K562 (cell line): ENCODE data around the gene HOGA1. TPM values are rescaled to one million over a fixed set of nuclear protein-coding genes. Genes with fewer than 3 reads are reported as not detected.

Source experiments
- CAMTA2 ChIP-seq: fragments of 250-450 bp; sonication (Bioruptor Pico); conservative IDR thresholded peaks from 2 replicates; pipeline ENCODE4 v1.5.1; 2022
- CHCHD3 ChIP-seq: fragments of 250-450 bp; sonication (Bioruptor Pico); IDR thresholded peaks from 2 replicates; pipeline ENCODE4 v2.1.2; 2022; ENCODE audit warnings: mild to moderate bottlenecking
- ERF ChIP-seq: fragments of 450-650 bp; formaldehyde crosslinking; IDR thresholded peaks from 2 replicates; pipeline ENCODE4 v1.4.0; 2020; ENCODE audit warnings: mild to moderate bottlenecking, mixed read lengths
- NONO ChIP-seq, 2 experiments: fragments of 200-400 bp in 1 of 2; fragments of 450-650 bp in 1 of 2; formaldehyde crosslinking in 1 of 2; IDR thresholded peaks; 2 replicates each; pipeline ENCODE4 v1.6.1; 2017; ENCODE audit warnings: low read depth in 2 of 2, mild to moderate bottlenecking in 2 of 2, moderate library complexity in 2 of 2, low read length in 1 of 2
- PHF21A ChIP-seq: fragments of 450-650 bp; IDR thresholded peaks from 2 replicates; pipeline ENCODE4 v1.6.1; 2017; ENCODE audit warnings: low read depth, borderline replicate concordance
- PPARD ChIP-seq: fragments of 250-450 bp; sonication (Bioruptor Pico); IDR thresholded peaks from 2 replicates; pipeline ENCODE4 v1.8.0; 2022; ENCODE audit warnings: inconsistent platforms, mild to moderate bottlenecking, moderate library complexity
- PTRF ChIP-seq: fragments of 450-650 bp; IDR thresholded peaks from 2 replicates; pipeline ENCODE4 v1.6.1; 2016; ENCODE audit warnings: mild to moderate bottlenecking, missing genetic modification characterization, missing compliant biosample characterization
- SIN3B ChIP-seq: fragments of 450-650 bp; IDR thresholded peaks from 2 replicates; pipeline ENCODE4 v1.6.1; 2017; ENCODE audit warnings: low read depth, mild to moderate bottlenecking, moderate library complexity
- SRF ChIP-seq, 2 experiments: fragments of 250-450, 450-650 bp in 1 of 2; sonication (Bioruptor Pico) in 1 of 2; sonication (generic) in 1 of 2; formaldehyde crosslinking; IDR thresholded peaks; 2 replicates each; pipeline versions ENCODE4 v1.5.0 to v1.5.1; 2020 to 2022; ENCODE audit warnings: mild to moderate bottlenecking in 1 of 2, missing genetic modification reagents in 1 of 2
- ZKSCAN3 ChIP-seq: fragments of 250-450 bp; sonication (Bioruptor Pico); IDR thresholded peaks from 2 replicates; pipeline ENCODE4 v1.4.0; 2020
- ZNF175 ChIP-seq: fragments of 200-800 bp; sonication (Bioruptor generic); IDR thresholded peaks from 2 replicates; pipeline ENCODE4 v1.6.1; 2016; ENCODE audit warnings: low read depth, mild to moderate bottlenecking, missing genetic modification characterization, missing compliant biosample characterization
- ZNF232 ChIP-seq: sonication (generic); formaldehyde crosslinking; IDR thresholded peaks from 2 replicates; pipeline ENCODE4 v1.8.0; 2022; ENCODE audit warnings: mild to moderate bottlenecking, missing genetic modification reagents
- polyA plus RNA-seq, 8 experiments: library from polyadenylated mRNA; depleted of rRNA in 4 of 8; stranded (reverse) in 5 of 8; unstranded in 3 of 8; fragments of >200 nt; fragmentation: Nextera tagmentation in 2 of 8; fragmentation: Illumina TruSeq in 1 of 8; extraction: Ambion mirVana in 2 of 8; extraction: Trizol in 1 of 8; gene quantifications; 2 replicates each; pipeline versions ENCODE4 v1.2.1 to v1.2.3, GENCODE V29; 2011 to 2014; ENCODE audit warnings: inconsistent platforms in 1 of 8, missing spikeins in 1 of 8
- total RNA-seq, 7 experiments: library from RNA; depleted of rRNA in 6 of 7; stranded (reverse); fragments of >200 nt in 6 of 7; fragmentation: Illumina TruSeq in 2 of 7; extraction: Trizol in 2 of 7; gene quantifications; 2 replicates each; pipeline versions ENCODE4 v1.2.1 to v1.2.3, GENCODE V29; 2011 to 2021; ENCODE audit warnings: low replicate concordance in 1 of 7
- TF ChIP-seq, protein P1 (sequence below): fragments of 200-800 bp; sonication (Bioruptor generic); IDR thresholded peaks from 2 replicates; pipeline ENCODE4 v1.6.1; 2017; ENCODE audit warnings: missing genetic modification characterization, missing compliant biosample characterization
- TF ChIP-seq, protein P2 (sequence below): fragments of 450-650 bp; IDR thresholded peaks from 2 replicates; pipeline ENCODE4 v1.6.1; 2018; ENCODE audit warnings: mild to moderate bottlenecking, low read depth; ENCODE audit not compliant: partially characterized antibody
- TF ChIP-seq, protein P3 (sequence below): sonication (generic); formaldehyde crosslinking; IDR thresholded peaks from 2 replicates; pipeline ENCODE4 v1.8.0; 2022; ENCODE audit warnings: missing genetic modification reagents, mild to moderate bottlenecking, moderate library complexity, borderline replicate concordance
- TF ChIP-seq, protein P4 (sequence below): fragments of 250-450 bp; sonication (Bioruptor Pico); IDR thresholded peaks from 2 replicates; pipeline ENCODE4 v1.5.0; 2022; ENCODE audit warnings: mild to moderate bottlenecking
- TF ChIP-seq, protein P5 (sequence below): fragments of 250-450 bp; sonication (Bioruptor Pico); IDR thresholded peaks from 2 replicates; pipeline ENCODE4 v1.4.0; 2020; ENCODE audit warnings: mild to moderate bottlenecking, moderate library complexity, borderline replicate concordance

The HOGA1 gene
- total and polyA plus RNA-seq, 9 of the 15 experiments (the other 6 are each of a cell fraction or from before 2014, with no cell fraction given) = not detected

DNA sequence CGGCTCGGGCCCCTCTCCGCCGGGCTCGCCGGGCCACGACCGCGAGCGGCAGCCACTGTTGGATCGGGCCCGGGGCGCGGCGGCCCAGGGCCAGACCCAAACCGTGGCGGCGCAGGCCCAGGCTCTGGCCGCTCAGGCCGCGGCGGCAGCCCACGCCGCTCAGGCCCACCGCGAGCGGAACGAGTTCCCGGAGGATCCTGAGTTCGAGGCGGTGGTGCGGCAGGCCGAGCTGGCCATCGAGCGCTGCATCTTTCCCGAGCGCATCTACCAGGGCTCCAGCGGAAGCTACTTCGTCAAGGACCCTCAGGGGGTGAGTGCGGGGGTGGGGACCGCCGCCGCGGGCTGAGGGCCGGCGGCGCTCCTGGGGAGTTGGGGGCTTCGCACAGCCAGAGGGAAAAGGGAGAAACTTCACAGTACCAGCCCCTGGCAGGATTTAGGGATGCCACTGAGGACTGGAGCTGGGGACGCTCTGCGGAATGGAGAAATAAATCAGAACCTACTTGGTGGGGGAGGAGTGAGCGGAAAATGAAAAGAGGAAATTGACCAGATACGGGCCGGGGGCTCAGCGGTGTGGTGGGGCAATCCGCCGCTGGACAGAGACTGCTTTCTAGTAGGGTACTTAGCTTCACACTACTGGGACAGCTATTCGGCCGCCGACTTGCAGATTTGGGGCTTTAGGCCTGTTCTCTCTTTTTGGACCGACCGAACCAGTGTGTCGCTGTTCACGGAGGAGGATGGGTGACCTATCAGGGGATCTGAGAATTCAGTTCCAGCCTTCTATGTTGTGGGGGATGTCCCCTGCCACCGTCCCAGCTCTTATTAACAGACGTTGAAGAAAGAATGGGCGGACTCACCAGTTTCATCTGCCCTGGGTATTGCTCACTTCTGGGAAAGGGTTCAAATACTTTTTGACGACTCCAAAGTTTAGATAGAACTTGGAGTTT lies 57.0 kb downstream of the HOGA1 start (continued):
- TF ChIP-seq, protein P1, sequence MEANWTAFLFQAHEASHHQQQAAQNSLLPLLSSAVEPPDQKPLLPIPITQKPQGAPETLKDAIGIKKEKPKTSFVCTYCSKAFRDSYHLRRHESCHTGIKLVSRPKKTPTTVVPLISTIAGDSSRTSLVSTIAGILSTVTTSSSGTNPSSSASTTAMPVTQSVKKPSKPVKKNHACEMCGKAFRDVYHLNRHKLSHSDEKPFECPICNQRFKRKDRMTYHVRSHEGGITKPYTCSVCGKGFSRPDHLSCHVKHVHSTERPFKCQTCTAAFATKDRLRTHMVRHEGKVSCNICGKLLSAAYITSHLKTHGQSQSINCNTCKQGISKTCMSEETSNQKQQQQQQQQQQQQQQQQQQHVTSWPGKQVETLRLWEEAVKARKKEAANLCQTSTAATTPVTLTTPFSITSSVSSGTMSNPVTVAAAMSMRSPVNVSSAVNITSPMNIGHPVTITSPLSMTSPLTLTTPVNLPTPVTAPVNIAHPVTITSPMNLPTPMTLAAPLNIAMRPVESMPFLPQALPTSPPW (CRISPR knock-in tag) = no peak
- peak; percentile 70; the same call in 1 of the 2 replicates for TF ChIP-seq PHF21A
- TF ChIP-seq SRF (CRISPR knock-in tag; IDR thresholded peaks at IDR 0.05) = 0 out of 4 replicates have a peak, but pooled peaks of 1 of the 2 experiments have one; percentile 16
- no peak for TF ChIP-seq ERF (CRISPR knock-in tag)
- TF ChIP-seq, protein P2, sequence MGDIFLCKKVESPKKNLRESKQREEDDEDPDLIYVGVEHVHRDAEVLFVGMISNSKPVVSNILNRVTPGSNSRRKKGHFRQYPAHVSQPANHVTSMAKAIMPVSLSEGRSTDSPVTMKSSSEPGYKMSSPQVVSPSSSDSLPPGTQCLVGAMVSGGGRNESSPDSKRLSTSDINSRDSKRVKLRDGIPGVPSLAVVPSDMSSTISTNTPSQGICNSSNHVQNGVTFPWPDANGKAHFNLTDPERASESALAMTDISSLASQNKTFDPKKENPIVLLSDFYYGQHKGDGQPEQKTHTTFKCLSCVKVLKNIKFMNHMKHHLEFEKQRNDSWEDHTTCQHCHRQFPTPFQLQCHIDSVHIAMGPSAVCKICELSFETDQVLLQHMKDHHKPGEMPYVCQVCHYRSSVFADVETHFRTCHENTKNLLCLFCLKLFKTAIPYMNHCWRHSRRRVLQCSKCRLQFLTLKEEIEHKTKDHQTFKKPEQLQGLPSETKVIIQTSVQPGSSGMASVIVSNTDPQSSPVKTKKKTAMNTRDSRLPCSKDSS = no peak
- TF ChIP-seq, protein P3, sequence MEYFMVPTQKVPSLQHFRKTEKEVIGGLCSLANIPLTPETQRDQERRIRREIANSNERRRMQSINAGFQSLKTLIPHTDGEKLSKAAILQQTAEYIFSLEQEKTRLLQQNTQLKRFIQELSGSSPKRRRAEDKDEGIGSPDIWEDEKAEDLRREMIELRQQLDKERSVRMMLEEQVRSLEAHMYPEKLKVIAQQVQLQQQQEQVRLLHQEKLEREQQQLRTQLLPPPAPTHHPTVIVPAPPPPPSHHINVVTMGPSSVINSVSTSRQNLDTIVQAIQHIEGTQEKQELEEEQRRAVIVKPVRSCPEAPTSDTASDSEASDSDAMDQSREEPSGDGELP (CRISPR knock-in tag) = no peak
- no peak for TF ChIP-seq PPARD (CRISPR knock-in tag)
- TF ChIP-seq CHCHD3 (CRISPR knock-in tag) = no peak
- peak; percentile 59; the same call in 1 of the 2 replicates for TF ChIP-seq SIN3B
- TF ChIP-seq, protein P4, sequence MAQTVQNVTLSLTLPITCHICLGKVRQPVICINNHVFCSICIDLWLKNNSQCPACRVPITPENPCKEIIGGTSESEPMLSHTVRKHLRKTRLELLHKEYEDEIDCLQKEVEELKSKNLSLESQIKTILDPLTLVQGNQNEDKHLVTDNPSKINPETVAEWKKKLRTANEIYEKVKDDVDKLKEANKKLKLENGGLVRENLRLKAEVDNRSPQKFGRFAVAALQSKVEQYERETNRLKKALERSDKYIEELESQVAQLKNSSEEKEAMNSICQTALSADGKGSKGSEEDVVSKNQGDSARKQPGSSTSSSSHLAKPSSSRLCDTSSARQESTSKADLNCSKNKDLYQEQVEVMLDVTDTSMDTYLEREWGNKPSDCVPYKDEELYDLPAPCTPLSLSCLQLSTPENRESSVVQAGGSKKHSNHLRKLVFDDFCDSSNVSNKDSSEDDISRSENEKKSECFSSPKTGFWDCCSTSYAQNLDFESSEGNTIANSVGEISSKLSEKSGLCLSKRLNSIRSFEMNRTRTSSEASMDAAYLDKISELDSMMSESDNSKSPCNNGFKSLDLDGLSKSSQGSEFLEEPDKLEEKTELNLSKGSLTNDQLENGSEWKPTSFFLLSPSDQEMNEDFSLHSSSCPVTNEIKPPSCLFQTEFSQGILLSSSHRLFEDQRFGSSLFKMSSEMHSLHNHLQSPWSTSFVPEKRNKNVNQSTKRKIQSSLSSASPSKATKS (CRISPR knock-in tag) = no peak
- no peak for TF ChIP-seq CAMTA2
- TF ChIP-seq PTRF = no peak
- TF ChIP-seq, protein P5, sequence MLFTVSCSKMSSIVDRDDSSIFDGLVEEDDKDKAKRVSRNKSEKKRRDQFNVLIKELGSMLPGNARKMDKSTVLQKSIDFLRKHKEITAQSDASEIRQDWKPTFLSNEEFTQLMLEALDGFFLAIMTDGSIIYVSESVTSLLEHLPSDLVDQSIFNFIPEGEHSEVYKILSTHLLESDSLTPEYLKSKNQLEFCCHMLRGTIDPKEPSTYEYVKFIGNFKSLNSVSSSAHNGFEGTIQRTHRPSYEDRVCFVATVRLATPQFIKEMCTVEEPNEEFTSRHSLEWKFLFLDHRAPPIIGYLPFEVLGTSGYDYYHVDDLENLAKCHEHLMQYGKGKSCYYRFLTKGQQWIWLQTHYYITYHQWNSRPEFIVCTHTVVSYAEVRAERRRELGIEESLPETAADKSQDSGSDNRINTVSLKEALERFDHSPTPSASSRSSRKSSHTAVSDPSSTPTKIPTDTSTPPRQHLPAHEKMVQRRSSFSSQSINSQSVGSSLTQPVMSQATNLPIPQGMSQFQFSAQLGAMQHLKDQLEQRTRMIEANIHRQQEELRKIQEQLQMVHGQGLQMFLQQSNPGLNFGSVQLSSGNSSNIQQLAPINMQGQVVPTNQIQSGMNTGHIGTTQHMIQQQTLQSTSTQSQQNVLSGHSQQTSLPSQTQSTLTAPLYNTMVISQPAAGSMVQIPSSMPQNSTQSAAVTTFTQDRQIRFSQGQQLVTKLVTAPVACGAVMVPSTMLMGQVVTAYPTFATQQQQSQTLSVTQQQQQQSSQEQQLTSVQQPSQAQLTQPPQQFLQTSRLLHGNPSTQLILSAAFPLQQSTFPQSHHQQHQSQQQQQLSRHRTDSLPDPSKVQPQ (CRISPR knock-in tag) = no peak
- TF ChIP-seq ZKSCAN3 (CRISPR knock-in tag) = no peak
- no peak for TF ChIP-seq ZNF232 (CRISPR knock-in tag)
- peak in 1 of 2 experiments; percentile 56; a peak in 1 of 4 replicates for TF ChIP-seq NONO (IDR thresholded peaks at IDR 0.05; ENCODE audit: low read depth in 2 of 2, low read length in 1 of 2)
- TF ChIP-seq ZNF175 (CRISPR knock-in tag) = no peak
